Pulmonary artery endothelial cell (primary cell): ENCODE results near the gene ZNF8. TPM values are rescaled to one million over a fixed set of nuclear protein-coding genes. Genes with fewer than 3 reads are reported as not detected.
"Not testable (repeated sequence)": the region's sequence is repeated elsewhere in the genome, so short reads cannot be mapped to it uniquely, and the experiment has no call there.

Source experiments
- DNase-seq: peaks from one replicate; pipeline ENCODE4 v3.0.0-alpha.2; 2011; ENCODE audit warnings: low read depth, low spot score
- total RNA-seq: library from RNA; depleted of rRNA; stranded (reverse); fragments of >200 nt; gene quantifications from 2 replicates; pipeline ENCODE4 v1.2.3, GENCODE V29; 2014

Gene ZNF8
- total RNA-seq, 1 donor from 2014 or later, result 3.8 TPM

- no peak for DNase-seq
Observed at GRCh38 chr19:58334691-58335249, 56.0 kb downstream of the ZNF8 start.

GRCh38 chr19:58335630-58336029, 56.9 kb downstream of the ZNF8 start:
- DNase-seq, result no peak

- no peak for DNase-seq
Observed at GRCh38 chr19:58336216-58336615, 57.5 kb downstream of the ZNF8 start.

GRCh38 chr19:58336820-58337219, 58.1 kb downstream of the ZNF8 start:
- no peak for DNase-seq

GRCh38 chr19:58338336-58338735, 59.6 kb downstream of the ZNF8 start:
- no peak for DNase-seq

GRCh38 chr19:58338825-58339558, 60.2 kb downstream of the ZNF8 start:
- DNase-seq, result no peak

- no peak for DNase-seq
Observed at GRCh38 chr19:58345558-58345957, 66.8 kb downstream of the ZNF8 start.

- DNase-seq, result no peak
Observed at GRCh38 chr19:58346961-58347929, 68.5 kb downstream of the ZNF8 start.

GRCh38 chr19:58348080-58348479, 69.3 kb downstream of the ZNF8 start:
- DNase-seq, result not testable (repeated sequence)

- DNase-seq, result no peak
Observed at GRCh38 chr19:58349590-58349989, 70.8 kb downstream of the ZNF8 start.

GRCh38 chr19:58350001-58350861, 71.5 kb downstream of the ZNF8 start:
- DNase-seq, result no peak

GRCh38 chr19:58350871-58351557, 72.3 kb downstream of the ZNF8 start:
- DNase-seq, result no peak

- no peak for DNase-seq
Observed at GRCh38 chr19:58351558-58351878, 72.8 kb downstream of the ZNF8 start.

GRCh38 chr19:58351990-58352755, 73.4 kb downstream of the ZNF8 start:
- DNase-seq, result no peak

Other genes starting within 250 kb of the ZNF8 start
- gene ZSCAN1, start 244.9 kb upstream of the ZNF8 start, total RNA-seq, result not detected in 2 replicates
- 0.46 and 3.2 TPM in 2 replicates for gene ZNF135, start 219.7 kb upstream of the ZNF8 start, total RNA-seq
- gene ZSCAN18, start 180.7 kb upstream of the ZNF8 start, total RNA-seq, result 19.7 and 33.3 TPM in 2 replicates
- gene ZNF329, start 128.2 kb upstream of the ZNF8 start, total RNA-seq, result 10.0 and 12.5 TPM in 2 replicates
- gene ZNF274, start 95.9 kb upstream of the ZNF8 start, total RNA-seq, result 19.7 and 28.6 TPM in 2 replicates
- gene ZNF544, start 50.0 kb upstream of the ZNF8 start, total RNA-seq, result 54.7 and 73.2 TPM in 2 replicates
- 13.2 and 19.3 TPM in 2 replicates for gene ERVK3-1, start 26.4 kb downstream of the ZNF8 start, total RNA-seq
- gene ZSCAN22, start 48.0 kb downstream of the ZNF8 start, total RNA-seq, result 1.8 and 3.2 TPM in 2 replicates
- gene A1BG, start 74.5 kb downstream of the ZNF8 start, total RNA-seq, result 2.2 and 5.3 TPM in 2 replicates
- gene ZNF497, start 83.8 kb downstream of the ZNF8 start, total RNA-seq, result 0.53 and 0.67 TPM in 2 replicates
- gene ZNF837, start 102.1 kb downstream of the ZNF8 start, total RNA-seq, result 1.1 and 1.8 TPM in 2 replicates
- 2,163 and 2,639 TPM in 2 replicates for gene RPS5, start 108.3 kb downstream of the ZNF8 start, total RNA-seq
- 0.18 TPM in 1 of 2 replicates, not detected in the other for gene RNF225, start 116.7 kb downstream of the ZNF8 start, total RNA-seq
- gene ZNF584, start 129.7 kb downstream of the ZNF8 start, total RNA-seq, result 16.2 and 20.3 TPM in 2 replicates
- gene ZNF132, start 161.2 kb downstream of the ZNF8 start, total RNA-seq, result 4.7 and 7.5 TPM in 2 replicates
- gene ZNF324B, start 172.7 kb downstream of the ZNF8 start, total RNA-seq, result 10.0 and 11.4 TPM in 2 replicates
- gene ZNF324, start 188.1 kb downstream of the ZNF8 start, total RNA-seq, result 12.6 and 12.7 TPM in 2 replicates
- gene ZNF446, start 197.4 kb downstream of the ZNF8 start, total RNA-seq, result 4.9 and 5.4 TPM in 2 replicates
- 6.3 and 14.8 TPM in 2 replicates for gene SLC27A5, start 233.0 kb downstream of the ZNF8 start, total RNA-seq
- gene ZBTB45, start 240.9 kb downstream of the ZNF8 start, total RNA-seq, result 6.0 and 6.5 TPM in 2 replicates